Left lung (tissue), 10 donors: ENCODE results near the gene PDS5A. TPM values are rescaled to one million over a fixed set of nuclear protein-coding genes. Genes with fewer than 3 reads are reported as not detected.

Experiments used
- ATAC-seq: fragments of 200-7000 bp; cut with Tn5 transposase; one replicate; pipeline ENCODE4 v1.9.1; 2020; ENCODE audit warnings: moderate library complexity
- DNase-seq, 4 donors: peaks; one replicate each; pipeline ENCODE4 v3.0.0-alpha.2; 2013 to 2020
- H3K27ac ChIP-seq, 2 donors: fragments of 200-600 bp; sonication (generic) in 1 of 2; one replicate each; pipeline versions ENCODE4 v1.5.0 to v1.8.0; 2020 to 2021
- H3K27me3 ChIP-seq, 2 donors: fragments of 200-600 bp; sonication (generic) in 1 of 2; one replicate each; pipeline versions ENCODE4 v1.5.0 to v1.8.0; 2020 to 2021
- H3K36me3 ChIP-seq, 2 donors: fragments of 200-600 bp; sonication (generic) in 1 of 2; one replicate each; pipeline versions ENCODE4 v1.5.0 to v1.8.0; 2020 to 2021
- H3K4me1 ChIP-seq, 2 donors: fragments of 200-600 bp; one replicate each; pipeline ENCODE4 v1.8.0; 2021
- H3K4me3 ChIP-seq, 2 donors: fragments of 200-600 bp; sonication (generic) in 1 of 2; one replicate each; pipeline versions ENCODE4 v1.5.0 to v1.8.0; 2020 to 2021; ENCODE audit warnings: mild to moderate bottlenecking in 1 of 2
- H3K9me3 ChIP-seq, 2 donors: fragments of 200-600 bp; sonication (generic) in 1 of 2; one replicate each; pipeline versions ENCODE4 v1.5.0 to v1.8.0; 2020 to 2021
- CTCF ChIP-seq, 2 donors: fragments of 200-600 bp; sonication (generic) in 1 of 2; IDR thresholded peaks; one replicate each; pipeline versions ENCODE4 v1.5.0 to v1.8.0; 2021; ENCODE audit warnings: antibody characterized with exemption in 2 of 2
- intact Hi-C, 2 donors: fragments of 100-400 bp; cut with DNase I; formaldehyde crosslinking; loops; one replicate each; pipeline versions ENCODE4 v1.11.2 to v1.14.2; 2022
- polyA plus RNA-seq, 6 donors: library from polyadenylated mRNA; unstranded; fragments of 120-200 nt; gene quantifications; one replicate each; pipeline ENCODE4 v1.2.1, GENCODE V29; 2013; ENCODE audit not compliant: insufficient read length in 6 of 6
- total RNA-seq, 2 donors: library from RNA; stranded (reverse); fragmentation: NEBNext Ultra II Directional; extraction: Animal tissue kit (Norgen Biotek cat#: 25700); gene quantifications; one replicate each; pipeline ENCODE4 v1.2.1, GENCODE V29; 2021
- donor health status: DM: no; HTN: yes; CAD: no.
- donor health status: DM: no; HTN: no; CAD: no.

The PDS5A gene
- total and polyA plus RNA-seq, 8 donors: 66.4 to 82.1 (median 72.3) TPM

- H3K27ac ChIP-seq: no peak overlapping the region
- no peak for TF ChIP-seq CTCF (IDR thresholded peaks at IDR 0.05)
- no peaks in the 10 kb centered on the region for H3K27me3 ChIP-seq
- no peaks in the 10 kb centered on the region for H3K4me1 ChIP-seq
- no peak for ATAC-seq
- H3K4me3 ChIP-seq: no peak overlapping the region
- intact Hi-C loops: no loop called here
- no peaks in the 10 kb centered on the region for H3K9me3 ChIP-seq
- H3K36me3 ChIP-seq: no peaks in the 10 kb centered on the region
- DNase-seq: no peak
Observed at GRCh38 chr4:40016007-40016406, 38.3 kb upstream of the PDS5A start.

GRCh38 chr4:40003986-40004385 lies 26.3 kb upstream of the PDS5A start:
- Histone ChIP-seq H3K4me1 (peaks cover 7 to 8% of the 10 kb centered on the region in 2 donors), H3K27ac (no peak overlapping the region), H3K36me3 (no peaks in the 10 kb centered on the region), H3K9me3 (no peaks in the 10 kb centered on the region), H3K27me3 (no peaks in the 10 kb centered on the region), H3K4me3 (no peak overlapping the region)
- intact Hi-C loops: no loop called here
- DNase-seq (peak in 1 of 4 donors; percentile 4), ATAC-seq (peak; percentile 87)
- no peak for TF ChIP-seq CTCF (IDR thresholded peaks at IDR 0.05)

- no peak for TF ChIP-seq CTCF (IDR thresholded peaks at IDR 0.05)
- ATAC-seq (no peak), DNase-seq (no peak)
- H3K27me3 ChIP-seq: no peaks in the 10 kb centered on the region
- H3K36me3 ChIP-seq: no peaks in the 10 kb centered on the region
- H3K4me3 ChIP-seq: no peak overlapping the region
- no peaks in the 10 kb centered on the region for H3K9me3 ChIP-seq
- H3K4me1 ChIP-seq: peaks cover 7 to 8% of the 10 kb centered on the region in 2 donors
- intact Hi-C loops: no loop called here
- no peak overlapping the region for H3K27ac ChIP-seq
Observed at GRCh38 chr4:40000711-40001110, 23.0 kb upstream of the PDS5A start.

- intact Hi-C loops: no loop called here
- ATAC-seq: peak; percentile 69
- TF ChIP-seq CTCF (IDR thresholded peaks at IDR 0.05): no peak
Observed at GRCh38 chr4:39998659-39999345, 21.1 kb upstream of the PDS5A start.

DNA sequence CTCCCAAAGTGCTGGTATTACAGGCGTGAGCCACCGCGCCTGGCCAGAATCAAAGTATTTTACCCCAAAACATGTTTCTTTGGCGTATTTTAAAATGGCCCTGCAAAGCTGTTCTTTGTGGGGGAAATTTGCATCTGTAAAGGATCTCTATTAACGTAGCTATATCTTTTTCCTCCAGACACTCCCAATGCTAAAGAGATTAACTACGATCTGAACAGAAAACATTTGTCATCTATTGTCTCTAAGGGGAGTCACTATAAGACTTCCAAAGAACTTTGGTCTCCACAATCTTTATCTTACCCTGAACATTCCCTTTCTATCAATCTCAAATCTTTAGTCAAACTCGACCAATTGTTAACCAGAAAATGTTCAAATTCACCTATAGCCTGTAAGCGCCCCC lies 19.1 kb upstream of the PDS5A start:
- no peaks in the 10 kb centered on the region for H3K27me3 ChIP-seq
- no peak for ATAC-seq
- intact Hi-C loops: no loop called here
- TF ChIP-seq CTCF (IDR thresholded peaks at IDR 0.05): no peak
- H3K27ac ChIP-seq: no peak overlapping the region
- peaks cover 0 to 1% of the 10 kb centered on the region in 2 donors for H3K4me1 ChIP-seq
- H3K36me3 ChIP-seq: no peaks in the 10 kb centered on the region
- H3K9me3 ChIP-seq: no peaks in the 10 kb centered on the region
- DNase-seq: no peak
- H3K4me3 ChIP-seq: no peak overlapping the region

More at GRCh38 chr4:39998659-39999345, 21.1 kb upstream of the PDS5A start:
- H3K9me3 ChIP-seq: no peaks in the 10 kb centered on the region
- peak in 1 of 4 donors; percentile 13 for DNase-seq
- no peak overlapping the region for H3K4me3 ChIP-seq
- peak overlapping the region in 1 of 2 donors; percentile 33 for H3K27ac ChIP-seq
- H3K36me3 ChIP-seq: no peaks in the 10 kb centered on the region
- H3K27me3 ChIP-seq: no peaks in the 10 kb centered on the region
- peaks cover 4 to 5% of the 10 kb centered on the region in 2 donors for H3K4me1 ChIP-seq
